Mucosa of descending colon (tissue), 3 donors: ENCODE data around the gene SPRR2F. TPM values are rescaled to one million over a fixed set of nuclear protein-coding genes. Genes with fewer than 3 reads are reported as not detected.
"Not testable (repeated sequence)": the region's sequence is repeated elsewhere in the genome, so short reads cannot be mapped to it uniquely, and the experiment has no call there.

Experiments
- ATAC-seq: fragments of 200-7000 bp; cut with Tn5 transposase; one replicate; pipeline ENCODE4 v1.9.1; 2020; ENCODE audit warnings: mild to moderate bottlenecking, moderate library complexity
- DNase-seq, 3 donors: peaks; one replicate each; pipeline ENCODE4 v3.0.0-alpha.2; 2020
- H3K36me3 ChIP-seq: fragments of 200-600 bp; one replicate; pipeline ENCODE4 v1.8.0; 2021; ENCODE audit warnings: low read depth, mild to moderate bottlenecking
- H3K4me1 ChIP-seq: fragments of 200-600 bp; one replicate; pipeline ENCODE4 v1.8.0; 2021; ENCODE audit warnings: low read depth, mild to moderate bottlenecking
- H3K4me3 ChIP-seq: fragments of 200-600 bp; one replicate; pipeline ENCODE4 v1.8.0; 2021; ENCODE audit warnings: mild to moderate bottlenecking
- H3K9me3 ChIP-seq: fragments of 200-600 bp; one replicate; pipeline ENCODE4 v1.8.0; 2021; ENCODE audit warnings: mild to moderate bottlenecking
- intact Hi-C, 2 donors: fragments of 100-400 bp; cut with DNase I in 1 of 2; cut with micrococcal nuclease in 1 of 2; formaldehyde crosslinking; loops; one replicate each; pipeline versions ENCODE4 v1.11.0 to v1.11.1; 2022; cut with DNase I, micrococcal nuclease
- total RNA-seq, 3 donors: library from RNA; stranded (reverse); fragmentation: NEBNext Ultra II Directional in 2 of 3; extraction: Animal tissue kit (Norgen Biotek cat#: 25700) in 2 of 3; gene quantifications; one replicate each; pipeline versions ENCODE4 v1.2.1 to v1.2.4, GENCODE V29; 2021 to 2023
- TF ChIP-seq, protein P1 (sequence below): fragments of 200-600 bp; IDR thresholded peaks from one replicate; pipeline ENCODE4 v1.8.0; 2022; ENCODE audit warnings: antibody characterized with exemption, mild to moderate bottlenecking
- donor health status: DM: no; HTN: no; CAD: no; lungs with moderate emphysema.
- donor health status: DM: no; HTN: no; CAD: no.
- donor health status: DM: no; HTN: yes; CAD: no.

Gene SPRR2F
- total RNA-seq, 3 donors from 2014 or later = not detected

DNA sequence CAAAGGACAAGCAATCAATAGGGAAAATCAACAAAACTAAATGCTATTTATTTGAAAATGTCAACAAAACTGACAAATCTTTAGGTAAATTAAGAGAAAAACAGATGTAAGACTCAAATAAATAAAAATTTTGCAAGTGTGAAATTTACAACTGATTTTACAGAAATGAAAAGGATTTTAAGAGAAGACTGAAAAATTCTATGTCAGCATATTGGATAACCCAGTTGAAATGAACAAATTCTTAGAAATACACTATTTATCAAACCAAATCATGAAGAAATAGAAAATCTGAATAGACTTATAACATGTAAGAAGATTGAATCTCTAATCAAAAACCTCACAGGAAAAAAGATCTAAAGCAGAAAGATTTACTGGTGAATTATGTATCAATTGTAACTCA is 7.6 kb upstream of the SPRR2F start:
- no peaks in the 10 kb centered on the region for H3K9me3 ChIP-seq
- no peak for ATAC-seq

DNA sequence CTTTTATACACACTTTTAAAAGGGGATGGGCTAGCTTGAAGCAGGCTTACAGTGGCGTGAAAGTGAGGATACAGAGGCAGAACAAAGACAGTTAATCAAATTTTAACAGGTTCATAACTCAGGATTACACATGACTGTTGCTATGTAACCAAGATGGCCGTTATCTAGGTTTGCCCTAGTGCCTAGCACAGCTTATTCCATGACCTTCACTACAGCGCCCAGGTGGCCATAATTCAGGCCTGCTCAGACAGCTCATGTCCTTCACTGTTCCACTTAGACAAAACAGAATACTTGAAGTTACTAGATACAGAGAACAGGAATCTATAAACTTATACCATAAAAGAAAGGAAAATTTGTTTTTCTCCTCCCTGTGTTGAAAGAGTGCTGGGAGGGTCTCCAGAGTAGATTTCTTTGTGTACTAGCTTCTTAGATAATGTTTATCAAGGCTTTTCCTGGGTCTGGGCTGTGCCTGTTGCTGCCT is 6.2 kb upstream of the SPRR2F start:
- TF ChIP-seq, protein P1, sequence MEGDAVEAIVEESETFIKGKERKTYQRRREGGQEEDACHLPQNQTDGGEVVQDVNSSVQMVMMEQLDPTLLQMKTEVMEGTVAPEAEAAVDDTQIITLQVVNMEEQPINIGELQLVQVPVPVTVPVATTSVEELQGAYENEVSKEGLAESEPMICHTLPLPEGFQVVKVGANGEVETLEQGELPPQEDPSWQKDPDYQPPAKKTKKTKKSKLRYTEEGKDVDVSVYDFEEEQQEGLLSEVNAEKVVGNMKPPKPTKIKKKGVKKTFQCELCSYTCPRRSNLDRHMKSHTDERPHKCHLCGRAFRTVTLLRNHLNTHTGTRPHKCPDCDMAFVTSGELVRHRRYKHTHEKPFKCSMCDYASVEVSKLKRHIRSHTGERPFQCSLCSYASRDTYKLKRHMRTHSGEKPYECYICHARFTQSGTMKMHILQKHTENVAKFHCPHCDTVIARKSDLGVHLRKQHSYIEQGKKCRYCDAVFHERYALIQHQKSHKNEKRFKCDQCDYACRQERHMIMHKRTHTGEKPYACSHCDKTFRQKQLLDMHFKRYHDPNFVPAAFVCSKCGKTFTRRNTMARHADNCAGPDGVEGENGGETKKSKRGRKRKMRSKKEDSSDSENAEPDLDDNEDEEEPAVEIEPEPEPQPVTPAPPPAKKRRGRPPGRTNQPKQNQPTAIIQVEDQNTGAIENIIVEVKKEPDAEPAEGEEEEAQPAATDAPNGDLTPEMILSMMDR = no peak
- ATAC-seq (no peak), DNase-seq (no peak)
- intact Hi-C loops = no loop called here
- H3K9me3 ChIP-seq = no peaks in the 10 kb centered on the region
- H3K36me3 ChIP-seq = no peaks in the 10 kb centered on the region
- no peak overlapping the region for H3K4me3 ChIP-seq
- no peaks in the 10 kb centered on the region for H3K4me1 ChIP-seq

More for the DNA sequence above, 7.6 kb upstream of the SPRR2F start:
- TF ChIP-seq, protein P1 = no peak
- intact Hi-C loops = no loop called here
- DNase-seq = no peak
- Histone ChIP-seq H3K4me3 (no peak overlapping the region), H3K4me1 (no peaks in the 10 kb centered on the region), H3K36me3 (no peaks in the 10 kb centered on the region)

DNA sequence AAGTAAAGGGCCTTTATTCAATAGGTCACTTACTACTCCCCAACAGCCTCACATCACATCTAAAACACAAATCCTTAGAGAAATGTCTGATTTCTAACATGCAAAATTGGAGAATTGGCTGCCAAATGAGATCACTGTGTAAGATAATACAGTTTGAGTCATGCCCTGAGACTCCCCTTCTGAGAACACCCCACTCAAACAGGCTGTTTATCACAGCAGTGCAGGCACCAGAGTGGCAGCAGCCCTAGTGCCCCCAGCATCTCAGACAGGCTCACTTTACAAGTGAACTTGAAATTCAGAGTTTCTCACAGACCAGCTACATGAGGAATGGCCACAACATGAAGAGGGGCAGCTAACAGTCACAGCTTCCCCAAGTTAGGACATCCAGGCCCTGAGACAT is 1.9 kb upstream of the SPRR2F start:
- H3K9me3 ChIP-seq, H3K4me1 ChIP-seq, ATAC-seq, H3K36me3 ChIP-seq, H3K4me3 ChIP-seq, DNase-seq, intact Hi-C loops: not testable (repeated sequence)

DNA sequence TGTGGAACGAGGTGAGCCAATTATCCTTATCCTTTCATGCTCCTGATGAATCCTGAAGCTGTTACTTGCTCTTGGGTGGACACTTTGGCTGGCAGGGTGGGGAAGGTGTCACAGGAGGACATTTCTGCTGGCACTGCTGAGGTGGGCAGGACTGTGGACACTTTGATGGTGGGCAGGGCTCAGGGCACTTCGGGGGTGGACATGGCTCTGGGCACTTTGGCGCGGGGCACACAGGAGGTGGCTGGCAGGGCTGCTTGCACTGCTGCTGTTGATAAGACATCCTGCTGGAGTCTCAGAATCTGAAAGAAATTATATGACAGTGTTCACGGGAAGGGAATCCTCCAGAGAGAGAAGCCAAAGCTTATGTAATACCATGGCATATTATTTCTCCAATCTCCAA is 862 bp downstream of the SPRR2F start:
- H3K9me3 ChIP-seq, H3K4me3 ChIP-seq, ATAC-seq, DNase-seq, H3K36me3 ChIP-seq, intact Hi-C loops, H3K4me1 ChIP-seq: not testable (repeated sequence)

DNA sequence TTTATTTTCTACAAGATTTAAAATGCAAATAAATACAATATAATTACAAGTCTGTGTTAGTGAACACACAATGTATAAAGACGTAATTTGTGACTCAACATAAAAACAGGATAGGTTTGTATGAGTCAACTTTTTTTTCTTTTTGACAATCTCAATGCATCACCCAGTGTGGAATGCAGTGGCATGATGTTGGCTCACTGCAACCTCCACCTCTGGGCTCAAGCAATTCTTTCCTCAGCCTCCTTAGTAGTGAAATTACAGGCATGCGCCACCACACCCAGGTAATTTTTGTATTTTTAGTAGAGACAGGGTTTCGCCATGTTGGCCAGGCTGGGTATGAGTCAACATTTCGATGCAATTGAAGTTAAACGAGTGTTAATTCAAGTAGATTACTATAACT is 13.1 kb downstream of the SPRR2F start:
- Histone ChIP-seq H3K36me3 (no peaks in the 10 kb centered on the region), H3K4me1 (no peaks in the 10 kb centered on the region), H3K9me3 (no peaks in the 10 kb centered on the region), H3K4me3 (no peak overlapping the region)
- no peak for ATAC-seq
- intact Hi-C loops = no loop called here
- DNase-seq = no peak
- TF ChIP-seq, protein P1 = no peak

DNA sequence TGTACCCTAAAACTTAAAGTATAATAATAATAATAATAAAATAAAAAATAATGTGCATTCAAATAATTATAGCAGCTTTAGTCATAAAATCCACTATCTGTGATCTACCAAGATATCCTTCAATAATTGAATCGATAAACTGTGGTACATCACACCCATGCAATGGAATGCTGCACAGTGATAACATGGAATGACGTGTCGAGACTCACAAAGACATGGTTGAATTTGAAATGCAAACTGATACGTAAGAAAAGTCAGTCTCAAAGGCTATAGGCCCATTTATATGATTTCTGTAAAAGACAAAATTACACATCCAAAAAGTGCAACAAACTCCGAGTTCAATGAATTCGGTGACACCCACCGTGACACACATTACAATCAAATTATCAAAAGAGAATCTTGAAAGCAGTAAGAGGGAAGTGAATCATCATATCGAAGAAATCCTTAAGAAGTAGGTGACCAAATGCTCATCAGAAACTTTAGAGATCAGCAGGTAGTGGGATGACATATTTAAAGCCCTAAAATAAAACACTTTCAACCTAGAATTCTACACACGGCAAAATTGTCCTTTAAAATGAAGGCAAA is 13.8 kb downstream of the SPRR2F start:
- DNase-seq (no peak), ATAC-seq (no peak)
- intact Hi-C loops = no loop called here
- TF ChIP-seq, protein P1 = no peak
- H3K9me3 ChIP-seq = no peaks in the 10 kb centered on the region
- no peaks in the 10 kb centered on the region for H3K4me1 ChIP-seq
- no peaks in the 10 kb centered on the region for H3K36me3 ChIP-seq
- no peak overlapping the region for H3K4me3 ChIP-seq

DNA sequence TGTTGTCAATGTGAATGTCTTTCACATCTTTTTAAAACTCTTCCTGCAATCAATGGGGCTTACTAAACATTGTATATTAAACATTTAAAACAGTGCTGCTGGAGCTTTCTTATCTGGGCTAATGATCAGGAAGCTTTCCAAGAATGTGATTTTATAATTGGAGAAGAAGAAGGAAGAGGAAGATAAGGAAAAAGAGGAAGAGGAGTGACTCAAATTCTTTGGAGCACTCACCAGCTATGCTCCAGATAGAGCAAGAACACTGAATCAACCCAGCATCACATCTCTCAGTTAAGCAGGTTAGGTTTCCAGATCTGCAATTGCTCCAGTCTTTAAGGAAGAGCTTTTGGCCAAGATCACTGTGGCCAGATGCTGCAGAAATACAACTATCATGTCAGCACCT is 17.6 kb downstream of the SPRR2F start:
- Histone ChIP-seq H3K9me3 (no peaks in the 10 kb centered on the region), H3K4me1 (no peaks in the 10 kb centered on the region), H3K36me3 (no peaks in the 10 kb centered on the region), H3K4me3 (no peak overlapping the region)
- intact Hi-C loops = no loop called here
- TF ChIP-seq, protein P1 = no peak
- ATAC-seq (no peak), DNase-seq (no peak)
